Stimulated activated CD4-positive, alpha-beta T cell treated with anti-CD3 and anti-CD28 coated beads, TNF-alpha, amount 100 ng/mL, for 4 hours (primary cell): ENCODE data around the gene NCK1.
A peak's percentile ranks its signal among the peaks of the same experiment; 100 is the strongest.

Experiments used
- DNase-seq, 3 experiments: peaks; one replicate each; pipeline ENCODE4 v3.0.0-alpha.2; 2020; ENCODE audit warnings: low read depth in 3 of 3

Gene NCK1

GRCh38 chr3:136861890-136862616 is at the start of gene NCK1:
Gene NCK1 (plus strand): TSS chr3:136862208. CDS start chr3:136928002, 65,794 bp downstream.
- peak; percentile 88 to 97 (median 97) for DNase-seq

GRCh38 chr3:136817448-136817847 is 44.6 kb upstream of the NCK1 start:
- DNase-seq: no peak

GRCh38 chr3:136818191-136818768 is 43.7 kb upstream of the NCK1 start:
- peak in 1 of 3 experiments; percentile 12 for DNase-seq

DNA sequence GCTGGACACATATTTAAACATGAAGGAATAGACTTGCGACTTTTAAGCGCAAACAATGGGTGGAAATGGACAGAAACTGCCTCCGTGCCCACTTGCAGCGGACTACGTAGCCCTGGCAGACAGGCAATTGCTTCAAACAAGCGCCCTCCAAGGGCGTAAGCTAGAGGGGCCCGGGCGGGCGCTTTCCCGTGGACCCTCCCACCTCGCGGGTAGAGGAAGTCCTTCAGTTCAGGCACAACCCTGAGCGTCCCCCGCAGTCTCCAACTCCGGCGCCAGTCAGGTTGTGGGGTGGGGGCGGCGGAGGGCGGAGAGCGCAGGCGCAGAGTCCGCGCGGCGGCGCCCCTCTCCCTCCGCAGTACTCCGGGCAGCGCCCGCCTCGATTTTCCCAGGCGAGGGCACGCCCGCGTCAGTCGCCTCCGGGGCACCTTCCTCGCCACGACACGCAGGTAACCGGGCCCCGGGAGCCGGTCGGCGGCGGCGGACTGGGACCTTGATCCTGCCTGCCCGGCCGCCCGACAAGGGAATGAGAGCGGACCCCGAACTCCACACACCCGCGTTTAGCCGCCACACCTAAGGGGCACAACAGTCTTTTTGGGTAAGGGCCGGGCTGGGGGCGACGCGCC is 43.1 kb upstream of the NCK1 start, which contains the start of gene SLC35G2:
Gene SLC35G2, plus strand, starts transcription at position 358 of the 623 bp plus-strand sequence. CDS start 35,335 bp downstream, outside the sequence.
- peak in 1 of 3 experiments; percentile 8 for DNase-seq

DNA sequence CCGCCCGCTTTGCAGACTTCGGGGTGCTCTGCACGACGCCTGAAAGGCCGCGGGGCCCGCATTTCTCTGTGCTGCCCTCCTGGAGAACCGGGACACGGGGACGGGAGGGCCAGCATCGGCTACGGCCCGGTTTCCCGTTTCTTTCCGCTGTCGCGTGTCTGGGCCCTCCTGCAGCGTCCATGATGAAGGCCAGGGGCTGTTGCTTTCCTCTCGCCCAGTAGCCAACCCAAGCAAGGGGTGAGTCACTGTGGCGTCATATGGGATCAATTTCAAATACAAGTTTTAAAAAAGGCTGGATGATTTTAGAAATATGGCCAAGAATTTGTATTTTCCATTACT is 42.6 kb upstream of the NCK1 start:
- no peak for DNase-seq

DNA sequence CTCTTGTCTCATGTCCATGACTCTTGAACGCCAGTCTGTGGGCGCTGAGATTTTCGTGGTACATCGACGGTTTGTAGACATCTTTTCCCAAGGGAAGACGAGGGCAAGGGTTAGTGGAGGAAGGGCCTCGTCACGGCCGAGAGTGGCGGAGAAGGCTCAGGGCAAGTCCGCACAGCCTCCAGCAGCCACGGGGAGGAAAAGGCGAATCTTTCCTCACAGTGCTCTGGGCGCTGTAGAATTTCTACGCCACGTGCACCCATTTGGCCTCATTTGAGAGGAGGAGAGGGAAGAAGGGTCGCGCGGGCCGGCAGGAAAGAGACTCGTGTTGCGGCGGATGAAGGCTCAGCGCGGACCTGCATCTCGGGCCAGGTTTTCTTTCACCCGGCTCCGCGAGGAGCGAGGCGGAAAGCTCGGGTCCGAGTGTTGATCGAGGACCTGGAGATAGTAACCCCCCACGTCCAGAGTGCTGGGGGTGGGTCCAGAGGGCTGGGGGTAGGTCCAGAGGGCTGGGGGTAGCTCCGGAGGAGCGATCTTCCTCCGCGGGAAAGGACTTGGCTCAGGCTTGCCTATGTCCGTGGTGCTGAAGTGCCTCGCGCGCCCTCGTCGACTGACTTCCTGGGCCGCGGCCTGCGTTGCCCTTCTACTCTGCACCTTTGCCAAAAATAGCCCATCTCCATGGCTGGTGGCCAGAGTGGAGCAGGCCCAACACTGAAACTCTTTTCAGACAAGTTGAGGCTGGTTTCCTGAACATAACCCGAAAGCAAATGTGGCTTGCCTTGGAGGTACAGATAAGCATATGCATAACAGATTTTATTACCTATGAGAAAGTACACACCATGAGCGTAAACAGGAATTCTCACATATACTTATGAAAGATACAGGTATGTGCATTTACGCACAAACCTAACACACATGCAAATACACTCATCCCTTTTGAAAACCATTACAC is 42.0 kb upstream of the NCK1 start:
- peak in 1 of 3 experiments; percentile 4 for DNase-seq

- no peak for DNase-seq
Measured at GRCh38 chr3:136831461-136831860, 30.5 kb upstream of the NCK1 start.

- DNase-seq: no peak
Measured at GRCh38 chr3:136835089-136835812, 26.8 kb upstream of the NCK1 start.

DNA sequence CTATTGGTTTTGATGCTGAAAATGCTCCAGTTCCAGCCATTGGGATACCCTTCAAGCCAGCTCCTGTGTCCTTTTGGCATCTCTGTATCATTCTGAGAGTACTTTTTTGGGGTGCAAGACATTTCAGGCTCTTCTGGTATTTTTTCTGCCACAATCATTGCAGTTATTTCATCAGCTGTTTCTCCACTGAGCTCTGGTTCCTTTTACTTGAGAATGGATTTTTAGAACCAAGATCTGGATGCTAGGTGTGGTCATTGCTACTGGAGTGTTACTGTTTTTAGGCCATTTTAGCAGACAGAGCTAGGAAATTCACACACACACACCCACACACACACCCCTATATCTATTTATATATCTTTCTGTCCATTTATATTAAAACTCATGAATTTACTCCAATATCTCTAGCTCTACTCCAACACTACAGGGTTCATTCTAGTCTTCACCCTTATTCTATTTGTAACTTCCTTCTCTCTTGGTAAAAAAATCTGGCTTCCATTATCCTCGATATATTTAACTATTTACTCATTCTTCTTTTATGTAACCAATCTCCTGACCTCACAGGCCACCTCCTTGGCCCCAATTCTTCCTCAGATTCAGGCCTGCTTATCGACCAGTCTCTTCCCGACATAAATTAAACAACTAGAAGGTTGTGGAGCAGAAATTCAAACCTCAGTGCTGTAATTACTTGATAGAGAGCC is 26.0 kb upstream of the NCK1 start:
- DNase-seq: no peak

- DNase-seq: no peak
Measured at GRCh38 chr3:136836511-136837156, 25.4 kb upstream of the NCK1 start.

DNA sequence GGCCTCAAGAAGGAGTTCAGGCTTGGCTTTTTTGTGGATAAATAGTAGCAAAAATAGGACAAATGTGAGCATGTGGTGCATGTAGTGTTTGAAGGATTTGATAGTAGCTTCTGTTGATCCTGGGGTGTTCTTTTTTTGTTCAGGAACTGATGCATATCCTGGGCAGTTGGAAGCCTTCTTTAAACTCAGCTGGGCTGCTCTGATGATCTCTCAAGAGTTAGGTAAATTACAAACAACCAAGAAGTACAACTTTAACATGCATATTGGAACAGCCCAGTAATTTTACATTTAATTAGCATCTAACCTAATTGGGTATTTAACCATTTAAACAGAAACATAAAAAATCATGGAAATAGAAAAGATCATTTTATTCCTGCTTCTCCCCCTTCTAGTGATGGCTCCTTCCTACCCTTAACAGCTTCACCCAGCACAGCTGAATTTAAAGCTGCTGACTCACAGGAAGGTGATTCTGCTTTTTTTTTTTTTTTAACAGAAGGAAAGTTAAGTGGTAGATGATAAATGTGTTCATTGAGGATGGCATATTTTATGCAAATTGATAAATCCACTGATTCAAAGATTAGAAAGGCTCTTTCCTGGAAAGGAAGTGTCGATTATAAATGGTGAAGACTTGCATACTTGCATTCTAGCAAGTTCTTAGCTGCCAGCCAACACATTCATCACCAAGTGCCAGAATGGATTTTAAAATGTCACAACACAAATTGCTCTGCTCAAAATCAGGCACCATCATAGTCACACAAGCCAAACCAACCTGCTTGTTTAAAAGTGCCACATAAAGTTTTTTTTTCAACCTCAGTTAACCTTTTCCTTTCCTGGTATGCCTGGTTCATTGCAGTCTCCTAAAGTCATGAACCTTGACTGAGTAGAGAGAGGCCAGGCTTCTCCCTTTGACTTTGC is 23.1 kb upstream of the NCK1 start:
- no peak for DNase-seq

- no peak for DNase-seq
Measured at GRCh38 chr3:136839556-136839931, 22.5 kb upstream of the NCK1 start.

GRCh38 chr3:136840252-136840651 is 21.8 kb upstream of the NCK1 start:
- DNase-seq: no peak

DNA sequence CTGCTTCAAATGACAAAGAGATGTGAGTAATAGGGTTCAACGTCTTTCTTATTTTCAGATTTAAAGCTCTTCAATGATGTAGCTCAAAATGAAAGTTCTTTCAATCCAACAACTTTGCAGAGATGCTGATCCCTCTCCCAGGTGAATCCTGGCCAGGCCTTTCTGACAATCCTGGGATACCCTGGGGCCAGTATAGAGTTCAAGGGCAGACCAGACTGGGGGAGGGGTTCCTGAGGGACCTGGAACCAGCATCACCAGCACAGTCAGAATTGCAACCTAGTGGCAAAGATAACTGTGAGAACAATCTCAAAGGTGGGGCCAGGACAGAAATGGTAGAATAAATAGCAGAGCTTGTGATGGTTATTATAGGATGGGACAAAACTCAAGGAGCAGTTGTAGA is 19.7 kb upstream of the NCK1 start:
- no peak for DNase-seq

GRCh38 chr3:136844724-136845123 is 17.3 kb upstream of the NCK1 start:
- DNase-seq: no peak

DNA sequence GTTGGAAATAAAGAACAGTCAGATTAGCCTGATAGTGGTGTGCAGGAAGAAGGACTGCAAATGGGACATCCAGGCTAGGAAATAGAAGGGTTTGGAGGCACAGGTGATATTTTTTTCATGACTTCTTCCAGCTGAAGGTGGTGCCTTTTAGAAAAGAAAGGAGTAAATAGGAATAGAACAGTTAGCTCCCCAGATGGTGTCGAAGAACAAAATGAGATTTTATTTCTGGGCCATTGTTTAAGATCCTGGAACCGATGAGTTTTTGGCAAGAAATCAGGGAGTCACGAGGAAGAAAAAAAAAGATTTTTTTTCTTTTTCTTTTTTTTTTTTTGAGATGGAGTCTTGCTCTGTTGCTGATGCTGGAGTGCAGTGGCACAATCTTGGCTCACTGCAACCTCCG is 9.8 kb upstream of the NCK1 start:
- DNase-seq: no peak

DNA sequence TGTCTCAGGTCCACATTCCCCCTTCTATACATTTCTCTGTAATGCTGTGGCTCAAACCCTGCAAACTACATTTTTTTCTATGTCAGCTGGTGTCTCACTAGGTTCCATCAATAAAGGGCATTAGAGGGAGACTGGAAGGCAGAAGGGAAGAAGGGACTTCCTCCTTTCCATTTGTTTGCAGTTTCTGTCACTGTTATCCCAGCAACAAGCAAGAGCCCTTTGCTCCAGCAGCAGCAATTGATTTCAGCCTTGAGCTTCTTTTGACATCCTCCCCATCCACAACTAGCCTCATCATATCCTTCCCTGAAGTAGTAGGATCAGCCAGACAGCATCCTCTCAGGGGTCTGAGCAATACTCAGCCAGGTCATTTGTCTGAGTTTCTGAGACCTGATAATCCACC is 5.3 kb upstream of the NCK1 start:
- no peak for DNase-seq

DNA sequence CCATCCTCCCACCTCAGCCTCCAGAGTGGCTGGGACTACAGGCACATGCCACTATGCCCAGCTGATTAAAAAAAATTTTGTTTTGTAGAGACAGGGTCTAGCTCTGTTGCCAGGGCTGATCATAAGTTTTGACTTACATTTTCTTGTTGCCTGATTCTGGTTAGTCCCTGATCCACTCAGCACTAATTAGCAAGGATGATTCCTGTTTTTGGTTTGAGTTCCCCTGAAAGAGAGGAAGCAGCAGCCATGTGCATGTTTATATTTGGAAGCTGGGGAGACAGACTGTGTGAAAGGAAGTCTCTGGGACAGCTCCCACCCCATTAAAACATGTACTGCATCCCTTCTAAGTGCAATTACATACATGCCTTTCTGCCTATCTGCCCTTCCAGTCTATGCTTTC is 3.6 kb upstream of the NCK1 start:
- DNase-seq: no peak

DNA sequence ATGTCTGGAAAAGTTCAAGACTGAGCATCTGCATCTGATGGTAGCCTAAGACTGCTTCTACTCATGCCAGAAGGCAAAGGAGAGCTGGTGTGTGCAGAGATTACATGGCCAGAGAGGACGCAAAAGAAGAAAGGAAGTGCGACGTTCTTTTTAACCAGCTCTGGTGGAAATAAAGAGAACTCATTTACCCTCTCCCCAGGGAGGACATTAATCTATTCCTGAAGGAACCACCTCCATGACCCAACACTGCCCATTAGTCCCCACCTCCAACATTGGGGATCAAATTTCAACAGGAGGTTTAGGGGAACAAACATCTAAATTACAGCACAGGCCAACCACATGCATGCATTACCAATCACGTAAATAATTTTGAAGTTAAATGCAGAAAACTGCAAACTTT is 1.5 kb upstream of the NCK1 start:
- no peak for DNase-seq
